ENCODE results near the gene TANC2. TPM values are rescaled to one million over a fixed set of nuclear protein-coding genes. Genes with fewer than 3 reads are reported as not detected.
A peak's percentile ranks its signal among the peaks of the same experiment; 100 is the strongest.
"Not testable (repeated sequence)": the region's sequence is repeated elsewhere in the genome, so short reads cannot be mapped to it uniquely, and the experiment has no call there.

Gene TANC2
- polyA plus RNA-seq, 1 donor, result 43.0 TPM

GRCh38 chr17:62964506-62964905 lies 1.5 kb upstream of the TANC2 start:
- DNase-seq, result no peak

GRCh38 chr17:62965174-62965685 lies 805 bp upstream of the TANC2 start:
- no peak for DNase-seq

GRCh38 chr17:62966426-62967204 lies 580 bp downstream of the TANC2 start:
- DNase-seq, result no peak

- DNase-seq, result no peak
These were observed 1.1 kb downstream of the TANC2 start for GRCh38 chr17:62967205-62967529.

- peak; percentile 81 for DNase-seq
These were observed 2.4 kb downstream of the TANC2 start for GRCh38 chr17:62968445-62968923.

- no peak for DNase-seq
These were observed 4.6 kb downstream of the TANC2 start for GRCh38 chr17:62970610-62971009.

- no peak for DNase-seq
These were observed 5.8 kb downstream of the TANC2 start for GRCh38 chr17:62971853-62972252.

- no peak for DNase-seq
These were observed 8.8 kb downstream of the TANC2 start for GRCh38 chr17:62974788-62975187.

GRCh38 chr17:62975206-62975605 lies 9.2 kb downstream of the TANC2 start:
- DNase-seq, result no peak

GRCh38 chr17:62976643-62977231 lies 10.7 kb downstream of the TANC2 start:
- DNase-seq, result not testable (repeated sequence)

GRCh38 chr17:62980842-62981241 lies 14.8 kb downstream of the TANC2 start:
- DNase-seq, result no peak

- DNase-seq, result no peak
These were observed 15.9 kb downstream of the TANC2 start for GRCh38 chr17:62981933-62982332.

- no peak for DNase-seq
These were observed 18.8 kb downstream of the TANC2 start for GRCh38 chr17:62984801-62985200.

GRCh38 chr17:62986549-62986948 lies 20.5 kb downstream of the TANC2 start:
- DNase-seq, result no peak

GRCh38 chr17:62987136-62987535 lies 21.1 kb downstream of the TANC2 start:
- DNase-seq, result no peak

GRCh38 chr17:62989501-62989900 lies 23.5 kb downstream of the TANC2 start:
- no peak for DNase-seq

- no peak for DNase-seq
These were observed 28.9 kb downstream of the TANC2 start for GRCh38 chr17:62994931-62995330.

- DNase-seq, result no peak
These were observed 29.4 kb downstream of the TANC2 start for GRCh38 chr17:62995377-62995885.

- no peak for DNase-seq
These were observed 30.2 kb downstream of the TANC2 start for GRCh38 chr17:62996221-62996620.

GRCh38 chr17:62998166-62998565 lies 32.1 kb downstream of the TANC2 start:
- DNase-seq, result no peak

- DNase-seq, result no peak
These were observed 32.8 kb downstream of the TANC2 start for GRCh38 chr17:62998665-62999393.

- DNase-seq, result no peak
These were observed 33.7 kb downstream of the TANC2 start for GRCh38 chr17:62999736-63000135.
